Body of pancreas (tissue), 4 donors: ENCODE data around the gene PCDHB1. TPM values are rescaled to one million over a fixed set of nuclear protein-coding genes. Genes with fewer than 3 reads are reported as not detected.
"Not testable (repeated sequence)": the region's sequence is repeated elsewhere in the genome, so short reads cannot be mapped to it uniquely, and the experiment has no call there.

Experiments used
- ATAC-seq: fragments of 150-250 bp; one replicate; pipeline ENCODE4 v1.9.1; 2016
- DNase-seq, 4 donors: peaks; one replicate each; pipeline ENCODE4 v3.0.0-alpha.2; 2019
- H3K27ac ChIP-seq, 4 donors: fragments of 200-600 bp; sonication (generic); 1 replicate in 3 of 4; 2 replicates in 1 of 4; pipeline versions ENCODE4 v1.5.1 to v1.6.1; 2016 to 2019; ENCODE audit warnings: mild to moderate bottlenecking in 1 of 4, mixed read lengths in 1 of 4, moderate library complexity in 1 of 4
- H3K27me3 ChIP-seq, 2 donors: fragments of 200-600 bp; sonication (generic); one replicate each; pipeline ENCODE4 v1.6.0; 2016; ENCODE audit warnings: mild to moderate bottlenecking in 1 of 2
- H3K36me3 ChIP-seq, 2 donors: fragments of 200-600 bp; sonication (generic); replicated peaks in 1 of 2; 2 replicates each; pipeline ENCODE4 v1.5.1; 2016; ENCODE audit warnings: low read depth in 2 of 2; ENCODE audit not compliant: insufficient read depth in 1 of 2
- H3K4me1 ChIP-seq: fragments of 200-600 bp; sonication (generic); one replicate; pipeline ENCODE4 v1.6.0; 2016
- H3K4me3 ChIP-seq, 2 donors: fragments of 200-600 bp; sonication (generic); 1 replicate in 1 of 2; 2 replicates in 1 of 2; pipeline ENCODE4 v1.5.1; 2016 to 2019
- H3K9me3 ChIP-seq, 3 donors: fragments of 200-600 bp; sonication (generic); 1 replicate in 2 of 3; 2 replicates in 1 of 3; pipeline ENCODE4 v1.5.1; 2016
- POLR2A ChIP-seq, 3 donors: fragments of 450-650 bp; IDR thresholded peaks; one replicate each; pipeline ENCODE4 v1.6.1; 2016; ENCODE audit warnings: antibody characterized with exemption in 3 of 3, mild to moderate bottlenecking in 2 of 3
- WGBS, 2 donors: methylation state at CpG; one replicate each; pipeline ENCODE4 v1.1.5; 2017; 5-methylcytosine and 5-hydroxymethylcytosine counted together
- intact Hi-C: fragments of 100-400 bp; cut with DNase I; formaldehyde crosslinking; loops from one replicate; pipeline ENCODE4 v1.15.1; 2023
- total RNA-seq, 2 donors: library from RNA; depleted of rRNA; stranded (reverse); fragments of >200 nt; gene quantifications; one replicate each; pipeline ENCODE4 v1.1.0, GENCODE V29; 2016
- TF ChIP-seq, protein P1 (sequence below), 7 experiments: fragments of 450-650 bp in 4 of 7; fragments of 200-600 bp in 3 of 7; sonication (generic) in 3 of 7; IDR thresholded peaks; one replicate each; pipeline ENCODE4 v1.5.1; 2016 to 2019; ENCODE audit warnings: antibody characterized with exemption in 7 of 7

PCDHB1 gene
- total RNA-seq, 2 donors from 2014 or later, result 0.26 to 0.66 TPM

DNA sequence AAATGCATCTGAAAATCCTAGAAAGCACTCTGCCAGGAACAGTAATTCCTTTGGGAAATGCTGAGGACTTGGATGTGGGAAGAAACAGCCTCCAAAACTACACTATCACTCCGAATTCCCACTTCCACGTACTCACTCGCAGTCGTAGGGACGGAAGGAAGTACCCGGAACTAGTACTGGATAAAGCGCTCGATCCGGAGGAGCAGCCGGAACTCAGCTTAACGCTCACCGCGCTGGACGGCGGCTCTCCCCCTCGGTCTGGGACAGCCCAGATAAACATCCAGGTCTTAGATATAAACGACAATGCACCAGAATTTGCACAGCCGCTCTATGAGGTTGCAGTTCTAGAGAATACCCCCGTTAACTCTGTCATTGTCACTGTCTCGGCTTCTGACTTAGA, 49.9 kb downstream of the PCDHB1 start:
- TF ChIP-seq, protein P1, sequence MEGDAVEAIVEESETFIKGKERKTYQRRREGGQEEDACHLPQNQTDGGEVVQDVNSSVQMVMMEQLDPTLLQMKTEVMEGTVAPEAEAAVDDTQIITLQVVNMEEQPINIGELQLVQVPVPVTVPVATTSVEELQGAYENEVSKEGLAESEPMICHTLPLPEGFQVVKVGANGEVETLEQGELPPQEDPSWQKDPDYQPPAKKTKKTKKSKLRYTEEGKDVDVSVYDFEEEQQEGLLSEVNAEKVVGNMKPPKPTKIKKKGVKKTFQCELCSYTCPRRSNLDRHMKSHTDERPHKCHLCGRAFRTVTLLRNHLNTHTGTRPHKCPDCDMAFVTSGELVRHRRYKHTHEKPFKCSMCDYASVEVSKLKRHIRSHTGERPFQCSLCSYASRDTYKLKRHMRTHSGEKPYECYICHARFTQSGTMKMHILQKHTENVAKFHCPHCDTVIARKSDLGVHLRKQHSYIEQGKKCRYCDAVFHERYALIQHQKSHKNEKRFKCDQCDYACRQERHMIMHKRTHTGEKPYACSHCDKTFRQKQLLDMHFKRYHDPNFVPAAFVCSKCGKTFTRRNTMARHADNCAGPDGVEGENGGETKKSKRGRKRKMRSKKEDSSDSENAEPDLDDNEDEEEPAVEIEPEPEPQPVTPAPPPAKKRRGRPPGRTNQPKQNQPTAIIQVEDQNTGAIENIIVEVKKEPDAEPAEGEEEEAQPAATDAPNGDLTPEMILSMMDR (IDR thresholded peaks at IDR 0.05), result no peak
- TF ChIP-seq POLR2A (IDR thresholded peaks at IDR 0.05), result no peak
- intact Hi-C loops, result no loop called here
- ATAC-seq, result no peak

DNA sequence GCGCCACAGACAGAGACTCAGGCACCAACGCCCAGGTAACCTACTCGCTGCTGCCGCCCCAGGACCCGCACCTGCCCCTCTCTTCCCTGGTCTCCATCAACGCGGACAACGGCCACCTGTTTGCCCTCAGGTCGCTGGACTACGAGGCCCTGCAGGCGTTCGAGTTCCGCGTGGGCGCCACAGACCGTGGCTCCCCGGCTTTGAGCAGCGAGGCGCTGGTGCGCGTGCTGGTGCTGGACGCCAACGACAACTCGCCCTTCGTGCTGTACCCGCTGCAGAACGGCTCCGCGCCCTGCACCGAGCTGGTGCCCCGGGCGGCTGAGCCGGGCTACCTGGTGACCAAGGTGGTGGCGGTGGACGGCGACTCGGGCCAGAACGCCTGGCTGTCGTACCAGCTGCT, 50.9 kb downstream of the PCDHB1 start:
- H3K27me3 ChIP-seq, H3K4me1 ChIP-seq, H3K4me3 ChIP-seq, ATAC-seq, intact Hi-C loops, H3K27ac ChIP-seq, DNase-seq, H3K36me3 ChIP-seq: not testable (repeated sequence)
- peaks cover 0 to 29% (median 2%) of the 10 kb centered on the region in 3 donors for H3K9me3 ChIP-seq
- WGBS, 2 donors, result 33 to 38% methylated on average over 6 to 24 of the region's 39 CpGs

More for the DNA sequence above, 49.9 kb downstream of the PCDHB1 start:
- 18 to 54% methylated on average over 19 to 20 of the region's 20 CpGs for WGBS, 2 donors
- H3K9me3 ChIP-seq, result peaks cover 0 to 31% (median 2%) of the 10 kb centered on the region in 3 donors
- no peaks in the 10 kb centered on the region for H3K36me3 ChIP-seq
- H3K27ac ChIP-seq, result no peak overlapping the region
- no peaks in the 10 kb centered on the region for H3K4me1 ChIP-seq
- DNase-seq, result no peak
- no peak overlapping the region for H3K4me3 ChIP-seq
- no peaks in the 10 kb centered on the region for H3K27me3 ChIP-seq

DNA sequence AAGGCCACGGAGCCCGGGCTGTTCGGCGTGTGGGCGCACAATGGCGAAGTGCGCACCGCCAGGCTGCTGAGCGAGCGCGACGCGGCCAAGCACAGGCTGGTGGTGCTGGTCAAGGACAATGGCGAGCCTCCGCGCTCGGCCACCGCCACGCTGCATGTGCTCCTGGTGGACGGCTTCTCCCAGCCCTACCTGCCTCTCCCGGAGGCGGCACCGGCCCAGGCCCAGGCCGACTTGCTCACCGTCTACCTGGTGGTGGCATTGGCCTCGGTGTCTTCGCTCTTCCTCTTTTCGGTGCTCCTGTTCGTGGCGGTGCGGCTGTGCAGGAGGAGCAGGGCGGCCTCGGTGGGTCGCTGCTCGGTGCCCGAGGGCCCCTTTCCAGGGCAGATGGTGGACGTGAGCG, 51.3 kb downstream of the PCDHB1 start:
- H3K27ac ChIP-seq, H3K4me1 ChIP-seq, ATAC-seq, intact Hi-C loops, DNase-seq, H3K4me3 ChIP-seq, H3K36me3 ChIP-seq, H3K27me3 ChIP-seq: not testable (repeated sequence)
- peaks cover 0 to 29% (median 2%) of the 10 kb centered on the region in 3 donors for H3K9me3 ChIP-seq
- WGBS, 2 donors, result 36% methylated on average over 23 of the region's 38 CpGs; no CpG with 5 or more reads in 1 of the 2 donors

DNA sequence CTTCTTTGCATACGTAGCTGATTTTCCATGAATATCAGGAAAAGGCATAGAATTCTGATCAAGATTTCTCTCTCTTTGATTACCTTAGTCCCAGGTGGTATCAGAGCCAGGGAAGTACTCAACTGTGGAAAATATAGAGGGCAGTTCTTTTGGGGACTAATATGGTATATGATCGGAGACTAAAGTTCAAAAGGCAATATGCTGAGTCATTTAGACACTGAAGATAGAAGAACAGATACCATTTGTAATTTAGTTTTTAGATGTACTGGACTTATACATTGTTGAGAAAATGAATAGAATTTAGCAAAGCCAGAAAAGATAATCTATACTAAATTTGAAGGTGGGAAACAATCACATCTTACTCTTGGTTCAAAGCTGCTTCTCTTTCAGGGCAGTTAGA, 54.2 kb downstream of the PCDHB1 start:
- Histone ChIP-seq H3K36me3 (no peaks in the 10 kb centered on the region), H3K4me1 (no peaks in the 10 kb centered on the region), H3K9me3 (peaks cover 0 to 16% (median 2%) of the 10 kb centered on the region in 3 donors), H3K4me3 (no peak overlapping the region), H3K27me3 (no peaks in the 10 kb centered on the region), H3K27ac (no peak overlapping the region)
- 44 to 74% methylated on average over 2 of the region's 2 CpGs for WGBS, 2 donors
- ATAC-seq (no peak), DNase-seq (no peak)
- no peak for TF ChIP-seq POLR2A (IDR thresholded peaks at IDR 0.05)
- TF ChIP-seq, protein P1 (IDR thresholded peaks at IDR 0.05), result no peak
- intact Hi-C loops, result no loop called here

Other genes with a start within 250 kb of the PCDHB1 start
- gene PCDHA4, start 244.3 kb upstream of the PCDHB1 start, total RNA-seq, result 1 to 10 TPM; 2.0 to 3.1 TPM
- gene PCDHA5, start 229.8 kb upstream of the PCDHB1 start, total RNA-seq, result 1 to 10 TPM; 2.3 to 4.0 TPM
- gene PCDHA6, start 223.4 kb upstream of the PCDHB1 start, total RNA-seq, result 1 to 10 TPM; 3.4 to 5.9 TPM
- gene PCDHA7, start 217.1 kb upstream of the PCDHB1 start, total RNA-seq, result 1 to 10 TPM; 1.3 to 3.3 TPM
- gene PCDHA8, start 210.2 kb upstream of the PCDHB1 start, total RNA-seq, result 1 to 10 TPM; 2.1 to 4.6 TPM
- 1 to 10 TPM; 1.3 to 3.3 TPM for gene PCDHA9, start 203.0 kb upstream of the PCDHB1 start, total RNA-seq
- 1 to 10 TPM; 3.1 to 6.6 TPM for gene PCDHA10, start 195.5 kb upstream of the PCDHB1 start, total RNA-seq
- 1 to 10 TPM; 3.6 to 4.9 TPM for gene PCDHA11, start 182.4 kb upstream of the PCDHB1 start, total RNA-seq
- 1 to 10 TPM; 3.6 to 3.9 TPM for gene PCDHA12, start 176.1 kb upstream of the PCDHB1 start, total RNA-seq
- gene PCDHA13, start 169.2 kb upstream of the PCDHB1 start, total RNA-seq, result 1 to 10 TPM; 2.3 to 7.6 TPM
- gene PCDHAC1, start 125.1 kb upstream of the PCDHB1 start, total RNA-seq, result 1 to 10 TPM; 1.8 to 4.0 TPM
- 1 to 10 TPM; 1.6 to 2.3 TPM for gene PCDHAC2, start 84.9 kb upstream of the PCDHB1 start, total RNA-seq
- 1 to 10 TPM; 1.8 to 2.0 TPM for gene PCDHB2, start 43.2 kb downstream of the PCDHB1 start, total RNA-seq
- gene PCDHB3, start 49.1 kb downstream of the PCDHB1 start, total RNA-seq, result 1 to 10 TPM; 1.3 to 1.8 TPM
- 1 to 10 TPM; 1.6 to 3.3 TPM for gene PCDHB4, start 70.4 kb downstream of the PCDHB1 start, total RNA-seq
- 10 to 100 TPM in 1 of 2 donors, 1 to 10 TPM in 1; 4.3 to 10.6 TPM for gene PCDHB5, start 83.8 kb downstream of the PCDHB1 start, total RNA-seq
- 1 to 10 TPM in 1 of 2 donors, under 1 TPM in 1; 0.33 to 1.0 TPM for gene PCDHB6, start 98.7 kb downstream of the PCDHB1 start, total RNA-seq
- under 1 TPM in 1 of 2 donors, not detected in 1; 0.52 TPM for gene PCDHB7, start 121.3 kb downstream of the PCDHB1 start, total RNA-seq
- gene PCDHB8, start 126.4 kb downstream of the PCDHB1 start, total RNA-seq, result under 1 TPM; 0.33 to 0.52 TPM
- 1 to 10 TPM; 2.1 to 4.6 TPM for gene PCDHB16, start 131.0 kb downstream of the PCDHB1 start, total RNA-seq
- gene PCDHB9, start 135.8 kb downstream of the PCDHB1 start, total RNA-seq, result 10 to 100 TPM in 1 of 2 donors, under 1 TPM in 1; 0.78 to 19.8 TPM
- gene PCDHB10, start 141.0 kb downstream of the PCDHB1 start, total RNA-seq, result 1 to 10 TPM; 1.3 to 2.3 TPM
- gene PCDHB11, start 148.3 kb downstream of the PCDHB1 start, total RNA-seq, result 1 to 10 TPM; 4.4 to 4.9 TPM
- 1 to 10 TPM; 2.0 to 3.4 TPM for gene PCDHB12, start 157.3 kb downstream of the PCDHB1 start, total RNA-seq
- gene PCDHB13, start 162.5 kb downstream of the PCDHB1 start, total RNA-seq, result 1 to 10 TPM; 6.5 to 7.6 TPM
- gene PCDHB14, start 172.0 kb downstream of the PCDHB1 start, total RNA-seq, result 1 to 10 TPM; 3.4 to 7.3 TPM
- gene PCDHB15, start 194.0 kb downstream of the PCDHB1 start, total RNA-seq, result 1 to 10 TPM; 3.1 to 3.6 TPM